ENCODE measurements around the gene PYURF.

Gene PYURF

DNA sequence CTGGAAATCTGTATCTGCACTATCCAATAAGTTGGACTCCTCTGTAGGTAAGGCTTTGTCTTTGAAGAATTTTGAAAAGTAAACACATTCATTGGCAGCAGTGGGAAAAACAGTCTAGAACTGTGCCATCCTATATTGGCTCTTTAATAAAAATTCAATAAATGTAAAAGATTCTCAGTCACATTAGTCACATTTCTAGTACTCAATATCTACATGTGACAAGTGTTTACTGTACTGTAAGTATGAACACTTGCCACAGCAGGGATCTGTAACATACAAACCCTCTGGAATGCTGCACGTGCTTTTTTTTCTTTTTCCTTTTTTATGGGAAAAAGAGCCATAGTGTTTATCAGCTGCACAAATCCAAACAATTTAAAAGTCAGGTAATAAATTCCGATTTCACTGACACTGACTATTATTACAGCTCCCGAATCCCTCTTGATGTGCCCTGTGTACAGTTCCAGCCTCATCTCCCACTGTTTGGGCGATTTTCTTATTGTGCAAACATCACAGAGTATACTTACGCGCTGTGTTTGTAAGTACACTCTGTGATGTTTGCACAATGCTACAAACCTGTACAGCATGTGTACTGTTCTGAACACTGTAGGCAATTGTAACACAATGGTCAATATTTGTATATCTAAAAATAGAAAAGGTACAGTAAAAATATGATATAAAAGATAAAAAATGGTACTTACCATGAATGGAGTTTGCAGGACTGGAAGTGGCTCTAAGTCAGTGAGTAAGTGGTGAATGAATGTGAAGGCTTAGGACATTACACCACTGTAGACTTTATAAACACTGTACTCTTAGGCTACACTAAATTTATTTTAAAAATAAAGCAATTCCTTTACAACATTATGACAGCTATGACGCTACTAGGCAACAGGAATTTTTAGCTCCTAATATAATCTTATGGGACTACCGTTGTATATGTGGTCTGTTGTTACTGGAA lies 8.7 kb downstream of the PYURF start:
- FAIRE-seq = peak; percentile 49
- DNase-seq (ENCODE audit: insufficient read length, low spot score) = no peak

DNA sequence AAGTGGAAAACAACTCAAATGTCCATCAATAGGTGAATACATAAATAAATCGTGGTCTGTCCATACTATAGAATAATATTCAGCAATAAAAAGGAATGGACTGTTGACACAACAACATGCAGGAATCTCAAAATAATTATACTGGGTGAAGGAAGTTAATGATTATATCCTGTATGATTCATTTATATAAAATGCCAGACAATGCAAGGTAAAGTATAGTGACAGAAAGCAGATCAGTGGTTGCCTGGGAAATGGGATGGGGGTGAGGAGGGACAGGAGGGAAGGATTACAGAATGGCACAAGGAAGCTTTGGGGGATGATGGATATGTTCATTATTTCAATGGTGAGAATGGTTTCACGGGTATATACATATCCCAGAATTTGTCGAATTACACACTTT lies 12.3 kb downstream of the PYURF start:
- no peak for DNase-seq (ENCODE audit: insufficient read length, low spot score)
- FAIRE-seq = no peak

DNA sequence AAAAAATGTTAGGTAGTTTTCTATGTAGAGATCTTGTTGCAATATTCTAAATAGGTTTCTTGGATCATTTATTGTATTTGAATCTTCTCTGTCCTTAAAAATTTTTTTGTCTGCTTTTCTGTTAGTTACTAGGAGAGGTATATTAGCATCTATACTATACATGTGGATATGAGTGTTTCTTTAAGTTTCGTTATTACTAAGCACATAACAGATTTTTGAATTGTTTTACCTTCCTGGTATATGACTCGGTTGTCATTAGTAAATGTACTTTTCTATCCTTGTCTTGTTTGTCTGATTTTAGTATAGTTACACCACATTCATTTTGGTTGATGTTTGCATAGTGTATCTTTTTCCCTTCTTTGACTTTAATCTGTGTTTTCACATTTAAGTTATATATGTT lies 20.2 kb downstream of the PYURF start:
- DNase-seq (ENCODE audit: insufficient read length, low spot score) (no peak), FAIRE-seq (peak; percentile 65)

DNA sequence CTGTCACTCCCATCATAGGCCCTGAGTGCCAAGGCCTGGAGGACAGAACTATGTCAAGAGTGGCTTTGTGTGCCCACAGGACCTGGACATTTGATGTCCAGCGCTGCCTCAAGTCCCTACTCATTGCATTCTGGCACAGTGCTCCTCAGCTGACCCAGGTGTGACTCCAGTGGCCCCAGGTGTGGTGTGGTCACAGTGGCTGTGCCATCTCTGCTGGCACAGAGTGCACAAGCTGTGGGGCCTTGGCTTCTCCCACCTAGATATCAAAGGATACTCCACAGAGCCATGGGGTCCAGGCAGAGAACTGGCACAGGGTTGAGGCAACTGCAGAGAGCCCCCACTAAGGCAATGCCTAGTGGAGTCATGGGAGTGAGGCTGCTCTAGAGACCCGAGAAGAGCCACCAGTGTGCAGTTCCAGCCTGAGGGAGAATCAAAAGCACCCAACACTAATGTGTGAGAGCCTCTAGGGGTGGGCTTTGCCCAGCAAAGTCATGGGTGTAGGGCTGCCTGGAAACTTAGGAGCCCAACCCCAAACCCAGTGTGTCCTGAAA lies 25.6 kb downstream of the PYURF start:
- FAIRE-seq = no peak
- DNase-seq (ENCODE audit: insufficient read length, low spot score) = no peak

DNA sequence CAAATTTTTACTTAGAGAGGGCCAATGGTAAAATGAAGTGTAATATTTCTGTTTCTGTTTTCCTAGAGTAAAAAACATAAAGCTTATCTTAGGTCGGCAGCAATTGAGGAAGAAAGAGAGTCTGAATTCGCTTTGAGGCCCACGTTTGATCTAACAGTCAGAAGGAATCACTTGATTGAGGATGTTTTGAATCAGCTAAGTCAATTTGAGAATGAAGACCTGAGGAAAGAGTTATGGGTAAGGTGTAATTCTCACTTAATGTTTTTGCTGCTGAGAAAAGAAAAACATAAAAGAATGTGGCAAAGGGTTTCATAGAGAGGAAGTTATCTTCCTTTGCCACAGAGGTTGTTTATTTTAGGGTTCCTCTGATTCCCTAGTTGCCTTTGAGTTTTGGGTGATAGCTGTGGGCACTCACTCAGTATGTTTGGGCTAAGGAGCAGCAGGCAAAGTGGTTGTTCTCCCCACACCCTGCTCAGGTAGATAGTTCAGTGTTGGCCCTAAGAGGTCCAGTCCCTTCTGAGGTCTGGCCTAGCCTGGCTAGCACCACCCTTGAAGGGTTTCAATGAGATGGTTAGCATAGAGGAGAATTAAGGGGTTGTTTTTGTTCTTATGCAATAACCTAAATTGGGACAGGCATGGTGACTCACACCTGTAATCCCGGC lies 34.3 kb downstream of the PYURF start:
- FAIRE-seq = peak; percentile 40

DNA sequence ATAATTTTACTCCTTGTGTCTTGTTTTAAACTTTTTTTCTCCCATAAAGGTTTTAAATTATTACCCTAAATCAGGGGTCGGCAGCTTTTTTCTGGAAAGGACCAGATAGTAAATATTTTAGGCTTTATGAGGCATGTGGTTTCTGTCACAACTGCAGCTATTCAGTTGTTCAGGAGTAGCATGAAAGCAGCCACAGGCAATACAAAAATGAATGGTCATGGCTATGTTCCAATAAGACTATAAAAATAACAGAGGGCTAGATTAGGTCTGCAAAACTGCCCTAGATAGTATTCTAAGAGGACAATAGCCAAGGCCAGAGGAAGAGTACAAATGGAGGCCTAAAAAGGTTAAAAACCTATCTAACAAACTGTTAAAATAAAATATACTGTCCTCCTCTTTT lies 42.0 kb downstream of the PYURF start:
- FAIRE-seq (no peak), DNase-seq (ENCODE audit: insufficient read length, low spot score) (no peak)

More for the DNA sequence above, 34.3 kb downstream of the PYURF start:
- DNase-seq (ENCODE audit: insufficient read length, low spot score) = no peak

DNA sequence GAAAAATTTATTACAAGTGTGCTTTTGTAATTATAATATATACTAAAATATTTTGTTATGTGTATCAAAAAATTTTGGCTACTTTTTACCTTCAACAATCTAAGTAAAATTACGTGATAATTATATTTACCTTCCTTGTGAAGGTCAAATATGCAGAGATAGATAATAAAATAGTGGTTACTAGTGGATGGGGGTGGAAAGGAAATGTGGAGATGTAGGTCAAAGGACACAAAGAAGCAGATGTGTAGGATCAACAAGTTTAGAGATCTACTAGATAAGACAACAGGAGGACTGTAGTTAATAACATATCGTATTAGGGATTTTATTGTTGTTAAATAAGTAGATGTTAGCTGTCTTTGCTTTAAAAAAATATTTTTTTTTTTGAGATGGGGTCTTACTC lies 45.3 kb downstream of the PYURF start:
- DNase-seq (ENCODE audit: insufficient read length, low spot score) = no peak
- no peak for FAIRE-seq

DNA sequence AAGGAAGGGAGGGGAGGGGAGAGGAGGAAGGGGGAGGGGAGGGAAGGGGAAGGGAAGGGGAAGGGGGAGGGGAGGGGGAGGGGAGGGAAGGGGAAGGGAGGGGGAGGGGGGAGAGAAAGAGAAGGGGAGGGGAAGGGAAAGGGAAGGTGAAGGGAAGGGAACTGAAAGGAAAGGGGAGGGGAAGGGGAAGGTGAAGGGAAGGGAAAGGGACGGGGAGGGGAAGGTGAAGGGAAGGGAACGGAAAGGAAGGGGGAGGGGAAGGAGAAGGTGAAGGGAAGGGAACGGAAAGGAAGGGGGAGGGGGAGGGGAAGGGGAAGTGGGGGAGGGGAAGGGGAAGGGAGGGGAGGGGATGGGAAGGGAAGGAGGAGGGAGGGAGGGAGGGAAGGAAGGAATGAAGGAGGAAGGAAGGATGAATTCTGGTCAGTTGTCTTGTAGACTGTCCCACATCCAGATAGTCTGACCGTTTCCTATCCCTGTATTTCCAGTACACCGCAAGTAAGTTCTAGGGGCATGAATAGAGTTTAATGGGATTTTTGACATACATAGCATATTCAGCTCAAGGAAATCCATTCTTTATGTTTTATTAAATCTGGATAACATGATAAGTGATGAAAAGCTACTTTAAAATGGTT lies 46.2 kb downstream of the PYURF start:
- FAIRE-seq = no peak

More for the DNA sequence above, 46.2 kb downstream of the PYURF start:
- DNase-seq (ENCODE audit: insufficient read length, low spot score) = no peak
